ENCODE measurements around the gene KLHL29. TPM values are rescaled to one million over a fixed set of nuclear protein-coding genes. Genes with fewer than 3 reads are reported as not detected.
A peak's percentile ranks its signal among the peaks of the same experiment; 100 is the strongest.
"Not testable (repeated sequence)": the region's sequence is repeated elsewhere in the genome, so short reads cannot be mapped to it uniquely, and the experiment has no call there.

KLHL29 gene
- total RNA-seq (ENCODE audit: insufficient read depth, low replicate concordance), result 2.6 TPM

DNA sequence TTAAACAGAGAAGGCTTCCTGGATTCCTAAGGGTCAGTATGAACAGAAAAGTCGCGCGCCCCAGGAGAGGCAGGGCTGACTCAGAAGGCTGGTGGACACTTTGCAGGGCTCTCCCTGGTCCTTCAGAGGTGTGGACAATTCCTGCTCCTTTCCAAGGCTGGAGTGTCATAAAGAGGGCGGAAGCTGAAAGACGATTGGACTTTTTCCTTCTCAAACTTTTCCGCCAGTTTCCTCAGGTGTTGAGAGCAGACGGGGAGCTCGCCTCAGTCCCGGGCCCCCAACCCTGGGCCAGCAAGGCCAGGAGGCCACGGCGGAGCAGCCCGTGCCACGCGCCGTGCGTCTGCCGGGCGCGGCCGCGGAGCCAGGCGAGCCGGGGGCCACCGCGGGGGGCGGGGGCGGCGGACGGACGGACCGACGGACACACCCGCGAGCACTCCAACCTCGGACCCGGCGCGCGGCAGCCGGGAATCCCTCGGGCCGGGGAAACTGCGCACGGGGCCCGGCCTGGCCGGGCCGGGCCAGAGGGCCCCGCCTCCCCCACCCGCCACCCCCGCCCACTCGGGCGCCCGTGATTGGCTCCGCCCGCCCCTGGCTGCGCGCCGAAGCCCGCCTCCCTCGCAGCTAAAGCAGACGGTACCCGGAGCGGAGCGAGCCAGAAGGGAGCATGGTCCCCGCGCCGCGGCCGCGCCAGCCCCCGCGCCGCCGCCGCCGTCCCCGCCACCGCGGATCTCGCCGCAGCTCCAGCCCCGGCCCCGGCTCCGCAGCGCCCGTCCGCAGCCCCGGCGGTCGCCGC lies at the start of gene KLHL29:
KLHL29 (plus strand) TSS at position 629 of the 793 bp plus-strand sequence. CDS start 177,018 bp downstream, outside the sequence.
- DNase-seq (ENCODE audit: low spot score), result peak; percentile 64

DNA sequence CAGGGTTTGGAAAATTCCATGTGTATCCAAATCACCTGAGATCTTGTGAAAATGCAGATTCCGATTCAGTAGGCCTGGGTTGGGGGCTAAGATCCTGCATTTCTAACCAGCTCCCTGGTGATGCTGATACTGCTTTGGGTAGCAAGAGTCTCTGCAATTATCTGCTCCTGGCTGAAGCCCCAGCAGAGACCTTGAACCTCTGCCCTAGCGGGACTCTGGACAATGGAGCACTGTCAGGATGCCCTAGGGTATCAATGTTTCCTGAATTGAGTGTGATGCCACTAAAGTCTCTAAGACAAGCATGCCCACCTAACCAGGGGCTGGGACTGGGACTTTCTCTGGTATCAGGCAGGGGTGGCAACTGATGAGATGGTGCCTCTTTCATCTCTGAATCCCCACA lies 49.4 kb upstream of the KLHL29 start:
- no peak for DNase-seq (ENCODE audit: low spot score)

GRCh38 chr2:23342075-23342474 lies 42.9 kb upstream of the KLHL29 start:
- no peak for DNase-seq (ENCODE audit: low spot score)

DNA sequence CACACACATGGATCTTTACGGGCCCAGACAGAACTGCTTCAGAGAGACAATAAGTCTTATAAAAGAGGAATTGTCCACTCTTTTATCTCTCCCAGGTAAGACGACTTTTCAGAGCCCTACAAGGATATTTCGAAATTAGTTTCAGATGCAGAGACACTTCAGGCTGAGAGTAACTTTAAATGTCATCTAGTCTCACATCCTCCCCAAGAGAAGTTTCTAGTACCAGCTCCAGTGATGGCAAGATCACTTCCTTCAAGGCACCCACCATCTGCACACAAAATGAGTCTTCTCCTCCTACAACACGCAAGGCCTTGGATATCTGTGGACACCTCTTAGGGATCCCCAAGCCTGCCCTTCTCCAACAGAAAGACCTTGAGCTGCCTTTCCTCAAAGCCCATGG lies 39.0 kb upstream of the KLHL29 start:
- no peak for DNase-seq (ENCODE audit: low spot score)

DNA sequence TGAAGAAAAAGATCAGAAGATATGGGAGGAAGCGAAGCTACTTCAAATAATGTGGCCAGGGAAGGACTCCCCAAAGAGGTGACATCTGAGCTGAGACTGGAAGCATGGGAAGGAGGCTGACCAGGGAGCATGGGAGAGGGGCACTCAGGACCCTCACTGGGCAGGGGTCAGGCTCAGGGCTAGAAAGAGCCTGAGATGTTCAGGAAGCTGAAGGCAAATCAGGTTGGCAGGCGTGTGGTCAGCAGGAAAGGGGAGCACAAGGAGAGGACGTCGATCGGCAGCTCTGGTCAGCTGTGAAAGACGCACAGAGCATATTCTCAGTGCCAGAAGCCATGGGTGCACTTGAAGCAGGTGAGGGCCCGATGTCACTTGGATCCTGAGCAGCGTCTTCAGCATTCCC lies 38.2 kb upstream of the KLHL29 start:
- no peak for DNase-seq (ENCODE audit: low spot score)

DNA sequence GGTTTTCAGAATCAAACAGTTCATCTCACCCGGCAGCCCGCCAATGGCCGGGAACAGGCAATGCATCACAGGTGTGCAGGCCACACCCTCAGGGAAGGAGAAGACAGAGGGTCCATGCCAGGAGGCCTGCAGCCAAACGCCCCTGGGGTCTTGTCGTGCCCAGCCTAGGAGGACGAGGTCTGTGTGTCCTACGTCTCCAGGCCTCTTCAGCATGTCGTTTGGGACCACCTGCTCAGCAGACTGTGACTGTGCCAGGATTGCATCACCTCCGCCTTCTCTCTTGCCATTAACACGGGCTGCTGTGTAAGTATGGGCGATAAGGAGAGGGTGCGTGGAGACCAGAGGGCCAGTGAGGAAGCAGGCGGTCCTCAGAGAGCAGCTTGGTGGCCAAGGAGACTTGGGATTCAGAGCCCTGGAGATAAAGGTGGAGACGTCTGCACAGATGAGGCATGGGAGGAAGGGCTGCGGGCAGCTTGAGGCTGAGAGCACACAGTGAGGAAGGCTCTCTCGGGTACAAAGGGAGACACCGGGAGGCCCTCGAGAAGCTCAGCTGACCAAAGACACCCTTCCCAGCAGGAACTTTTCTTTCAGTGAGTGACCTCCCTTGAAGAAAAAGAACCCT lies 37.4 kb upstream of the KLHL29 start:
- no peak for DNase-seq (ENCODE audit: low spot score)

DNA sequence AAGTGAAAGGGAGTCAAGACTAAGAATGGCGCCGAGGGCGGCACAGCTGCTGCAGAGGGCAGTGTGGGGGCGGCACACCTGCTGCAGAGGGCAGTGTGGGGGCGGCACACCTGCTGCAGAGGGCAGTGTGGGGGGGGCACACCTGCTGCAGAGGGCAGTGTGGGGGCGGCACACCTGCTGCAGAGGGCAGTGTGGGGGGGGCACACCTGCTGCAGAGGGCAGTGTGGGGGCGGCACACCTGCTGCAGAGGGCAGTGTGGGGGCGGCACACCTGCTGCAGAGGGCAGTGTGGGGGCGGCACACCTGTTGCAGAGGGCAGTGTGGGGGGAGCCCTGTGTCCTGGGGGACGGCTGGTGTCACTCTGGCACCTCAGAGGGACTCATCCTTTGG lies 36.9 kb upstream of the KLHL29 start:
- not testable (repeated sequence) for DNase-seq (ENCODE audit: low spot score)

GRCh38 chr2:23349508-23349907 lies 35.5 kb upstream of the KLHL29 start:
- DNase-seq (ENCODE audit: low spot score), result no peak

DNA sequence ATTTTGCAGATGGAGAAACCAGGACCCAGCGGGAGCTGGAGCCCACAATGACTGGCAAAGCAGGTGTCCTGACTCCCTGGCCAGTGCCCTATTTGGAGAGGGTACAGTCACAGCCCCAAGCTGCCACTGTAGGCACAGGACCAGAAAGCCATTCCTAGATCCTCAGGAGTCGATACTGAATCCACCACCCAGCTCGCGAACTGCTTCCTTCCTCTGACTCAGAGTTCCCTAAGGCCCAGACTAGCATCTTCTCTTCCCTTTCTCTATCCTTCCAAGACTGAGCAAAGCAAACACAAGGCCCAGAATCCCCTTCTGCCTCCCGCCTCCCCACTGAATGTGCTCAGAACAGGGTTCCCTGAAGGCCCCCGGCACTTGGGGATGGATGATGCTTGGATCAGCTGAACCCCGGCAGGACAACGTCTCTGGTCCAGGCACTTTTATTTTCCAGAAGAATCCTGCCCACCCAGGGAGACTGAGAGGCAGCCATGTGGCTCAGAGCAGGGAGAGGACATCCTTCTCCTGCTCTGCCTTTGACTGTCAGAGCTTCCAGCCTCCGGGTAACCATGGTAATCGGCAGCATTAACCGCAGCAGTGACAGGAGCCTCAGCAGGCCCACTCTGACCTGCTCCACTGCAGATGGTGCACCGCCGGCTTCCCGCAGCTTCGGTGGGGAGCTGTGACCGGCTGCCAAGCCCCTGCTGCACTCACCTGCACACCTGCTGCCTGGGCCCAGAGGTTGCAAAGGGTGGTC lies 34.8 kb upstream of the KLHL29 start:
- DNase-seq (ENCODE audit: low spot score), result no peak

DNA sequence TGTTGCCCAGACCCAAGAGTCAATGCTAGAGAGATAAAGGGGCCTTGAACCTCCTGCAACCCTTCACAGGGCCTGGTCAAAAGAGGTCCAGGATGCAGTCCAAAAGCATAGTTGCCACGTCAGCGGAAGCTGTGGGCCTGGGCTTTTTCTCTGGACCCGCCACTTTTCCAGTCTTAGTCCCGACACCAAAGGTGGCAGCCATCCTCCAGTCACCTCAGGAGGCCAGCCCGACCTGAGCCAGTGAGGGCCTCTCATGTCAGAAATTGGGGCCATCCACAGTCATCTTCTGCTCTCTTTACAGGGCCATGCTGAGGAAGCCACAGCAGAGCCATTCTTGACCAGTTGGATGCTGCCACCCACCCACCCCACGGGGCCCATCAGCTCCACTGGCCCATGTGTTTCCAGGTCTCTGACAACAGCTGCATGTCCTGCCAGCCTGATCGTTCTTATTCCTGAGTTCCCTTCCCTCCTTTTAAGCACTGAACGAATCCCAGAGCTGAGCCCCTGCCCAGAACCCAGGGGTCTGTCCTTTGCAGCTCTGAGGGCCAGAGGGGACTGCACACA lies 34.1 kb upstream of the KLHL29 start:
- no peak for DNase-seq (ENCODE audit: low spot score)

DNA sequence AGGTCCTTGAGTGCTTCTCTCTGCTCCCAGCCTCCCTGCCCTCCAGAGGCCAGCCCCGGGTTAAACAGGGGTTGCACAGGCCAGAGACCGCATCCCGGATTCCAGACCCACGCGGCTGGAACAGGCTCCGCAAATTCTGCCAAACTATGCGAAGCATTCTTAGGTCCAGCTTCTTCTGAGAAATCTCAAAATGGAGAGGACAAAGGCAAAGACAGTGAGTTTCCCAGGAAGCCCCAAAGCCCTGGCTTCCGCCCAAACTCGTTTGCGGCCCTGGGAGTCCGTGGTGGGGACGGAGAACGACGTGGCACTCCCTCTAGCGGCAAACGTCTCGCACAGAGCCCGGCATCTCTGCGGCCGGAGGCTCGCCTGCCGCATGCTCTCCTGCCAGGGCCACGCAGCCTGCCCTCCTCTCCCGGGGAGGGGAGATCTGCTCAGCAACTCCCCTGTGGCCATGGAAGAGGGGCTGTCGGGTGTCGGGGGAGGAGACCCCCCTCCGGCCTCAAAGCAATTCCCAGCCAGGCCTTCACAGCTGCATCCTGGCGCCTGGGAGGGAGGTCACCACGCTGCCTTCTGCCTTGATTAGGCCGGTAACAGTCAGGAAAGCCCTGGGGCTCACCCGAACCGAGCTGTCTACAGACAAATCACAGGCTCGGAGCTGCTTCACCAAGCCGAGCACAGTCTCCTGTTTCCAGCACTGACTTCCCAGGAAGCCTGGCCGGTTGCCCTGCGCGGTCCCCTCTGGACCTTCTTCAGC lies 33.4 kb upstream of the KLHL29 start:
- peak; percentile 91 for DNase-seq (ENCODE audit: low spot score)

DNA sequence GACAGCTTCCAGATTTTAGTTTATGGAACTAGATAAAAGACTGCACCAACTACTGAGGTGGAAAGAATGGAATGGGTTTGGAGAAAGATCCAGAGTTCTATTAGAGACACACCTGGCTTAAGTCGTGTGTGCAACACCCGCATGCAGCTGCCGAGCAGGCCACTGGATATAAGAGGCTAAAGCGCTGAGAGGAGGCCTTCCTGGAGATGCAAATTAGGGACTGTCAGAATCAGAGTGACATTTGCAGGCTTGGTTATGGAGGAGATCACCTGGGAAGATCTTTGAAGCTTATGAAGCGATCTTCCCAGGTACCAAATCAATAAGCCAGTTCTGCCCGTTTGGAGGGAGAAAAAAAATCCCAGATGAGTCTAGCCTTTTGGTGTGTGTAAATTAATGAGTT lies 30.4 kb upstream of the KLHL29 start:
- DNase-seq (ENCODE audit: low spot score), result no peak

- DNase-seq (ENCODE audit: low spot score), result no peak
Measured at GRCh38 chr2:23355001-23355400, 30.0 kb upstream of the KLHL29 start.

DNA sequence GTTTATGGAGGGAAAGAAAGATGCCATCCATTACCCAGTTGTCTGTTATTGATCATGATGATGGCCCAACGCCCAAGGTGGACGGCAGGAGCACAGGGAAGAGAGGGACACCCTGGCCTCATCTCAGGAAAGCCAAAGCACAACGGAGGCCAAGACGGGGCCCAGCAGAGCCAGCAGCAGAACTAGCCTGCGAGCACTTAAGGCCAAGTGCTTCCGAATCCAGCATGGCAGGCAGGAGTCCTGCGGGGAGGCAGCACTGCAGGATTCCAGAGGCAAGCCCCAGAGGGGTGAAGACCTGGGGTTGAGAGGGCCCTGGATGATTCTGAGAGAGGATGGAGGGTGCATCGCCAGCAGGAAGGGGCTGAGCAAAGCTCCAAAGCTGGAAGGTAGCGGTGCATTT lies 28.3 kb upstream of the KLHL29 start:
- DNase-seq (ENCODE audit: low spot score), result no peak

GRCh38 chr2:23359631-23360567 lies 25.1 kb upstream of the KLHL29 start:
- no peak for DNase-seq (ENCODE audit: low spot score)

DNA sequence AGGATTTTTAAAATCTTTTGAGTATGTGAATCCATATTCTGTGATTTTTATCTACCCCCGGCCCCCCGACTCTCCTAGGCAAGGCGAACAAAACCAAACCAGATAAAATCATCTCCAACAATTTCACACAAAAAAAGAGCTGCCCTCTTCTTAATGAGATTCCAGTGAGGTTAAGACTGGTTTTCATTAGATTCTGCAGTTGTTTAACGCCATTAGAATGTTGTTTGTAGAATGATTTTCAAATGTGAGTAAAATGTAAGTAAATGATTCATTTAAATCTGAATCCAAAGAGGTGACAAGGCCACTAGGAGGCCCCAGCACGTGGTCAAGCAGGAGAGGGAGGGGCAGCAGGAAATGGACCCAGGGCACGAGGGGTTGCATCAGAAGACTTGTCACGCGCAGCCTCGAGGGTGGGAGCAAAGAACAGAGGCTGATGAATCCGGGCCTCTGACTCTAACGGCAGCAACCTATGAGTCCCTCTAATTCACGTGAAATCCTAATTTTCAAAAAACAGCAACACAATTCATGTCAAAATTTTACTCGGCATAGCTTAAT lies 24.3 kb upstream of the KLHL29 start:
- no peak for DNase-seq (ENCODE audit: low spot score)

- DNase-seq (ENCODE audit: low spot score), result no peak
Measured at GRCh38 chr2:23361152-23361551, 23.8 kb upstream of the KLHL29 start.

DNA sequence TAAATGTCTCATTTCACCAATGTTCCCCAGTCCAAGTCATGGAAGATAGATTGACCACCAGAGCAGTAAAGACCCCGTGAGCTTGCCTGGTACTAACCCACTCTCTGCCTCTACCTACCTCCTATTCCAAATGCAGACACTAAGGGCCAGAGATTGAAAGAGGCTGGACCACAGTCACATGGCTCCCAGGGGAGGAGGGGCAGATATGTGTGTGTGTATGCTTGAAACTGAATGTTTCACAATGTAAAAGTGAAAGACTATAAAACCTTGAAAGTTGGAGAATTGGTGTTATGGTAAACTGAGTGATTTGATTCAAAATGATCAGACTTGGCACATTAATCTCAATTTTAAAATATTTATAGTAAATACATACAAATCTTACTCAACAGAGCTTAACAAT lies 21.7 kb upstream of the KLHL29 start:
- DNase-seq (ENCODE audit: low spot score), result no peak

GRCh38 chr2:23363831-23364230 lies 21.1 kb upstream of the KLHL29 start:
- no peak for DNase-seq (ENCODE audit: low spot score)

GRCh38 chr2:23366720-23367119 lies 18.3 kb upstream of the KLHL29 start:
- no peak for DNase-seq (ENCODE audit: low spot score)
